Measurements from ENCODE around the gene LCLAT1. TPM values are rescaled to one million over a fixed set of nuclear protein-coding genes. Genes with fewer than 3 reads are reported as not detected.
"Not testable (repeated sequence)": the region's sequence is repeated elsewhere in the genome, so short reads cannot be mapped to it uniquely, and the experiment has no call there.

Gene LCLAT1
- polyA plus RNA-seq, 1 experiment: 25.2 TPM

DNA sequence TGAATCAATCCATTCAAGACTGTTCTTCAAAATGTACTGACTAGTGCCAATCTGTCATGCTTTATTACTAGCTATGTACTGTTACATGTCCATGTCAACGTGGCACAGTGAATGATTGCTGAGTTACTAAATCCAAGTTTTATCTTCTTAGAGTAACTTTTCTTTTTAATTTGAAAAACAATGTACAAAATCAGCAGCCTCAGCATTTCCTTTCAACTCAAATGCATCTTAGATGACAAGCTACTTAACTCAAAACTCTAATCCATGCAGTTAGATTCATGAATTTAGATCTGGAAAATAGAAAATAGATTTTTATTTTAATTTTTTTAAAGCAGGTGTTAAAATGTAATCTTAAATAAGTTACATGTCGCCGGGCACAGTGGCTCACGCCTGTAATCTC lies 186.0 kb downstream of the LCLAT1 start:
- no peak overlapping the region for H3K27ac ChIP-seq (ENCODE audit: low read depth, low read length)
- TF ChIP-seq, protein P1, sequence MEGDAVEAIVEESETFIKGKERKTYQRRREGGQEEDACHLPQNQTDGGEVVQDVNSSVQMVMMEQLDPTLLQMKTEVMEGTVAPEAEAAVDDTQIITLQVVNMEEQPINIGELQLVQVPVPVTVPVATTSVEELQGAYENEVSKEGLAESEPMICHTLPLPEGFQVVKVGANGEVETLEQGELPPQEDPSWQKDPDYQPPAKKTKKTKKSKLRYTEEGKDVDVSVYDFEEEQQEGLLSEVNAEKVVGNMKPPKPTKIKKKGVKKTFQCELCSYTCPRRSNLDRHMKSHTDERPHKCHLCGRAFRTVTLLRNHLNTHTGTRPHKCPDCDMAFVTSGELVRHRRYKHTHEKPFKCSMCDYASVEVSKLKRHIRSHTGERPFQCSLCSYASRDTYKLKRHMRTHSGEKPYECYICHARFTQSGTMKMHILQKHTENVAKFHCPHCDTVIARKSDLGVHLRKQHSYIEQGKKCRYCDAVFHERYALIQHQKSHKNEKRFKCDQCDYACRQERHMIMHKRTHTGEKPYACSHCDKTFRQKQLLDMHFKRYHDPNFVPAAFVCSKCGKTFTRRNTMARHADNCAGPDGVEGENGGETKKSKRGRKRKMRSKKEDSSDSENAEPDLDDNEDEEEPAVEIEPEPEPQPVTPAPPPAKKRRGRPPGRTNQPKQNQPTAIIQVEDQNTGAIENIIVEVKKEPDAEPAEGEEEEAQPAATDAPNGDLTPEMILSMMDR (IDR thresholded peaks at IDR 0.05; ENCODE audit: low read depth, low read length): no peak
- CTCF ChIA-PET: interaction anchor here (1.4 to 1.6 kb wide), 2 partner anchors 467 to 468 kb away, joined by 3 to 7 read pairs; no protein-coding TSS in a partner anchor
- H3K9me3 ChIP-seq (ENCODE audit: control insufficient read depth, insufficient read depth, low read length): no peaks in the 10 kb centered on the region
- no peaks in the 10 kb centered on the region for H3K27me3 ChIP-seq (ENCODE audit: control insufficient read depth, insufficient read depth, low read length)
- DNase-seq (ENCODE audit: low read depth, low spot score): no peak
- H3K4me3 ChIP-seq (ENCODE audit: low read depth, low read length): no peak overlapping the region
- POLR2A ChIA-PET: no interaction called here

GRCh38 chr2:30636311-30636710 lies 189.3 kb downstream of the LCLAT1 start:
- TF ChIP-seq, protein P1 (IDR thresholded peaks at IDR 0.05; ENCODE audit: low read depth, low read length): no peak
- ChIA-PET POLR2A (no interaction called here), CTCF (no interaction called here)
- Histone ChIP-seq H3K27ac (ENCODE audit: low read depth, low read length) (no peak overlapping the region), H3K4me3 (ENCODE audit: low read depth, low read length) (no peak overlapping the region), H3K27me3 (ENCODE audit: control insufficient read depth, insufficient read depth, low read length) (no peaks in the 10 kb centered on the region), H3K9me3 (ENCODE audit: control insufficient read depth, insufficient read depth, low read length) (no peaks in the 10 kb centered on the region)
- no peak for DNase-seq (ENCODE audit: low read depth, low spot score)

GRCh38 chr2:30639836-30640235 lies 192.8 kb downstream of the LCLAT1 start:
- no peaks in the 10 kb centered on the region for H3K9me3 ChIP-seq (ENCODE audit: control insufficient read depth, insufficient read depth, low read length)
- H3K27ac ChIP-seq (ENCODE audit: low read depth, low read length): no peak overlapping the region
- no peak for DNase-seq (ENCODE audit: low read depth, low spot score)
- CTCF ChIA-PET: no interaction called here
- no peaks in the 10 kb centered on the region for H3K27me3 ChIP-seq (ENCODE audit: control insufficient read depth, insufficient read depth, low read length)
- POLR2A ChIA-PET: no interaction called here
- H3K4me3 ChIP-seq (ENCODE audit: low read depth, low read length): no peak overlapping the region
- TF ChIP-seq, protein P1 (IDR thresholded peaks at IDR 0.05; ENCODE audit: low read depth, low read length): no peak

GRCh38 chr2:30641765-30642345 lies 194.8 kb downstream of the LCLAT1 start:
- H3K27ac ChIP-seq (ENCODE audit: low read depth, low read length): no peak overlapping the region
- H3K9me3 ChIP-seq (ENCODE audit: control insufficient read depth, insufficient read depth, low read length): no peaks in the 10 kb centered on the region
- no peaks in the 10 kb centered on the region for H3K27me3 ChIP-seq (ENCODE audit: control insufficient read depth, insufficient read depth, low read length)
- ChIA-PET CTCF (interaction anchor here (0.7 to 1.5 kb wide), 2 partner anchors 73 to 477 kb away, joined by 3 read pairs; no protein-coding TSS in a partner anchor), POLR2A (interaction anchor here (0.8 kb wide), 1 partner anchor 12 kb away, joined by 4 read pairs; no protein-coding TSS in a partner anchor)
- no peak for DNase-seq (ENCODE audit: low read depth, low spot score)
- TF ChIP-seq, protein P1 (IDR thresholded peaks at IDR 0.05; ENCODE audit: low read depth, low read length): no peak
- no peak overlapping the region for H3K4me3 ChIP-seq (ENCODE audit: low read depth, low read length)

DNA sequence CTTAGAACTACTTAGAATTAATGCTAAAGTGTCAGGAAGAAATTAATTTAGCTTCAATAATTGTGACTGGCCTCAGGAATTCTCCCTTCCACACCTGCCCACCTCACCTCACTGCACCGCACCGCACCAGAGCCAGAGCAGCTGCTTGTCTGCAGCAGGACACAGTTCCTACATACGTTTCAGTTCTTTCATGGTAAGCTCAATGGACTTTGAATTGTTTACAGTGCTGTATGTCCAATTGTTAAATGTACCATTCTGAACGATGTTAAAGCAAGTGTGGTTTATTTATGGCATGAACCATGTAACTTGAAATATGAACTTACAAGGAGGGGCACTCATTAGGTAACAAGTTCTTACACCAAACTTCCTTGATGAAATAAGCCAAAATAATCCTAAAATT lies 196.0 kb downstream of the LCLAT1 start:
- DNase-seq (ENCODE audit: low read depth, low spot score); H3K4me3 ChIP-seq (ENCODE audit: low read depth, low read length); H3K27ac ChIP-seq (ENCODE audit: low read depth, low read length); H3K27me3 ChIP-seq (ENCODE audit: control insufficient read depth, insufficient read depth, low read length); POLR2A ChIA-PET; H3K9me3 ChIP-seq (ENCODE audit: control insufficient read depth, insufficient read depth, low read length): not testable (repeated sequence)
- CTCF ChIA-PET: interaction anchor here (0.6 to 1.1 kb wide), 2 partner anchors 52 to 69 kb away, joined by 3 to 4 read pairs; no protein-coding TSS in a partner anchor
